Endothelial cell (in vitro differentiated cells): Measurements from ENCODE around the gene AP3M1. TPM values are rescaled to one million over a fixed set of nuclear protein-coding genes. Genes with fewer than 3 reads are reported as not detected.

Experiments used
- DNase-seq: peaks from one replicate; pipeline ENCODE4 v3.0.0; 2021; ENCODE audit warnings: low spot score
- H3K27ac Mint-ChIP-seq: one replicate; pipeline ENCODE4 v1.8.0; 2021; ENCODE audit warnings: mixed read lengths, inconsistent platforms; ENCODE audit not compliant: unreplicated experiment
- H3K27me3 Mint-ChIP-seq: one replicate; pipeline ENCODE4 v1.8.0; 2021; ENCODE audit warnings: mild to moderate bottlenecking, moderate library complexity, mixed read lengths, inconsistent platforms; ENCODE audit not compliant: unreplicated experiment
- H3K36me3 Mint-ChIP-seq: one replicate; pipeline ENCODE4 v1.8.0; 2021; ENCODE audit warnings: mild to moderate bottlenecking, low read depth, mixed read lengths, inconsistent platforms; ENCODE audit not compliant: unreplicated experiment
- H3K4me1 Mint-ChIP-seq: one replicate; pipeline ENCODE4 v1.8.0; 2021; ENCODE audit warnings: mild to moderate bottlenecking, mixed read lengths, inconsistent platforms; ENCODE audit not compliant: unreplicated experiment
- H3K4me3 Mint-ChIP-seq: one replicate; pipeline ENCODE4 v1.8.0; 2021; ENCODE audit warnings: mild to moderate bottlenecking, mixed read lengths, inconsistent platforms; ENCODE audit not compliant: unreplicated experiment
- H3K9me3 Mint-ChIP-seq: one replicate; pipeline ENCODE4 v1.8.0; 2021; ENCODE audit warnings: mixed read lengths, inconsistent platforms; ENCODE audit not compliant: unreplicated experiment
- CTCF ChIP-seq: fragments of 200-600 bp; sonication (generic); IDR thresholded peaks from one replicate; pipeline ENCODE4 v1.5.0; 2021; ENCODE audit warnings: antibody characterized with exemption; ENCODE audit not compliant: unreplicated experiment
- total RNA-seq: library from RNA; stranded (reverse); fragmentation: NEBNext Ultra II Directional; extraction: Animal tissue kit (Norgen Biotek cat#: 25700); gene quantifications from one replicate; pipeline ENCODE4 v1.2.1, GENCODE V29; 2021; ENCODE audit not compliant: unreplicated experiment

Gene AP3M1
- total RNA-seq, 1 donor from 2014 or later, result 43.7 TPM

GRCh38 chr10:74123081-74123480 is 27.5 kb downstream of the AP3M1 start:
- H3K27ac Mint-ChIP-seq, result no peak overlapping the region
- H3K36me3 Mint-ChIP-seq, result peaks cover 32% of the 10 kb centered on the region
- DNase-seq, result no peak
- H3K4me3 Mint-ChIP-seq, result no peak overlapping the region
- H3K4me1 Mint-ChIP-seq, result peaks cover 9% of the 10 kb centered on the region
- H3K27me3 Mint-ChIP-seq, result peaks cover 3% of the 10 kb centered on the region
- no peak for TF ChIP-seq CTCF
- H3K9me3 Mint-ChIP-seq, result no peaks in the 10 kb centered on the region

- DNase-seq, result no peak
- Mint-ChIP-seq H3K27ac (no peak overlapping the region), H3K9me3 (no peaks in the 10 kb centered on the region), H3K36me3 (peaks cover 42% of the 10 kb centered on the region), H3K4me3 (no peak overlapping the region), H3K27me3 (peaks cover 5% of the 10 kb centered on the region), H3K4me1 (peaks cover 9% of the 10 kb centered on the region)
- TF ChIP-seq CTCF, result no peak
Observed at GRCh38 chr10:74122060-74122459, 28.6 kb downstream of the AP3M1 start.

GRCh38 chr10:74121368-74121767 is 29.3 kb downstream of the AP3M1 start:
- no peak for TF ChIP-seq CTCF
- Mint-ChIP-seq H3K27ac (no peak overlapping the region), H3K36me3 (peaks cover 47% of the 10 kb centered on the region), H3K27me3 (peaks cover 5% of the 10 kb centered on the region), H3K4me1 (peaks cover 9% of the 10 kb centered on the region), H3K4me3 (no peak overlapping the region), H3K9me3 (no peaks in the 10 kb centered on the region)
- no peak for DNase-seq

GRCh38 chr10:74120911-74121310 is 29.7 kb downstream of the AP3M1 start:
- Mint-ChIP-seq H3K27me3 (peaks cover 5% of the 10 kb centered on the region), H3K4me1 (peaks cover 9% of the 10 kb centered on the region), H3K27ac (no peak overlapping the region), H3K9me3 (no peaks in the 10 kb centered on the region), H3K36me3 (peaks cover 47% of the 10 kb centered on the region), H3K4me3 (no peak overlapping the region)
- no peak for DNase-seq
- TF ChIP-seq CTCF, result no peak

- H3K4me3 Mint-ChIP-seq, result no peak overlapping the region
- DNase-seq, result no peak
- H3K27me3 Mint-ChIP-seq, result peaks cover 5% of the 10 kb centered on the region
- no peaks in the 10 kb centered on the region for H3K9me3 Mint-ChIP-seq
- peak overlapping the region; percentile 44 for H3K27ac Mint-ChIP-seq
- peaks cover 13% of the 10 kb centered on the region for H3K4me1 Mint-ChIP-seq
- peaks cover 52% of the 10 kb centered on the region for H3K36me3 Mint-ChIP-seq
- TF ChIP-seq CTCF, result no peak
Observed at GRCh38 chr10:74118804-74119203, 31.8 kb downstream of the AP3M1 start.
